Femur (tissue), 1 donor: ENCODE measurements around the gene LPA.

Source experiments
- DNase-seq: peaks from one replicate; pipeline ENCODE4 v3.0.0-alpha.2; 2017

Gene LPA

GRCh38 chr6:160510199-160510598 lies 153.9 kb downstream of the LPA start:
- DNase-seq: no peak

GRCh38 chr6:160509610-160510009 lies 154.5 kb downstream of the LPA start:
- no peak for DNase-seq

- DNase-seq: no peak
Measured at GRCh38 chr6:160508599-160508998, 155.5 kb downstream of the LPA start.

GRCh38 chr6:160507420-160507819 lies 156.7 kb downstream of the LPA start:
- no peak for DNase-seq

- DNase-seq: no peak
Measured at GRCh38 chr6:160505970-160506369, 158.1 kb downstream of the LPA start.

- no peak for DNase-seq
Measured at GRCh38 chr6:160500639-160501038, 163.4 kb downstream of the LPA start.

- no peak for DNase-seq
Measured at GRCh38 chr6:160494576-160494975, 169.5 kb downstream of the LPA start.

- DNase-seq: no peak
Measured at GRCh38 chr6:160489091-160489490, 175.0 kb downstream of the LPA start.

- DNase-seq: no peak
Measured at GRCh38 chr6:160487116-160487515, 177.0 kb downstream of the LPA start.
